HuH-7 (cell line): Measurements from ENCODE around the gene COL18A1.

ENCODE experiments used
- DNase-seq: peaks from one replicate; pipeline ENCODE4 v3.0.0; 2011; ENCODE audit warnings: low spot score

The COL18A1 gene

DNA sequence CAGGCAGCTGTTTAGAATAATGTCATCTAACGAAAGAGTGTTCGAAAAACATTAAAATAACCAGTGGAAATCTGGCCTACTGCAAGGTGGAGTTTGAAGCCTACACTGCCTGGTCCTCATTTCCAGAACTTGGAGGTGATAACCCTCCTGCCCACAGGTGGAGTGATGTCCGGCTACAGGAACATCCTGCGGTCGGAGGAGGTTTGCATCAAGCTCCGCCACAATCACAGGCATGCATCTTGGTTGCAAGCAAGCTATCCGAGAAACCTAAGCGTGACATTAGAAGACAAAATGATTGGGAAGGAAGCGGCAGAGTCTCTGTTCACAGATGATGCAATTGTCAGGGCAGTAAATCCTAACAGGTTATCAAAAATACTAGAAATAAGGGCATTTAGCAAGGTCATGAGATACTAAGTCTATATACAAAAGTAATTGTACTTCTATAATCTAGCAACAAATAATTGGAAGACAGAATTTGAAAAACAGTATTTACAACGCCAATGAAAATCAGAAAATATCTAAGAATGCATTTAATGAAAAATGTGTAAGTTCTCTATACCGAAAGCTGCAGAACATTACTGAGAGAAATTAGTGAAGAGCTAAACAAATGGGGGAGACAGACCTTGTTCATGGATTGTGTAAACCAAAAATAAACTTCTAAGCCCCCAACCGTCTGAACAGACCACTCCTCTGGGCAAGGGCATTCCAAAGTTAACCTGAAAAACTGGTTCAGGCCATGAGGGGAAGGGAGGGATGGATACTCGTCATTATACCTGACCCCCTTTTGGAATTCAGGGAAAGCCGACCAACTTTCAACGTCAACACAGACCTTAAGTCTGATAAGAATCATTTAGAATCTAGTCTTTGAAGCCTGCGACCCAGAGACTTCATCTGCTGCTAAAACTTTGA is 141.9 kb downstream of the COL18A1 start:
- DNase-seq: no peak

DNA sequence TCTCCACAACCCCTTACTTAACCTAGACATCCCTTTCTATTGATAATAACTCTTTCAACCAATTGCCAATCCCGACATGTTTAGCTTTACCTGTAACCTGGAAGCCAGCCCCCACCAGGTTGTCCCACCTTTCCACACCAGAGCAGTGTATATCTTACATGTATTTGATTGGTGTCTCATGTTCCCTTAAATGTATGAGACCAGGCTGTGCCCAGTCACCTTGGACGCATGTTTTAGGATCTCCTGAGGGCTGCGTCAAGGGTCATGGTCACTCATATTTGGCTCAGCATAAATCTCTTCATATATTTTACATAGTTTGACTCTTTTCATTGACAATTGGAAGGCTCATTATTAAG is 142.6 kb downstream of the COL18A1 start:
- no peak for DNase-seq

DNA sequence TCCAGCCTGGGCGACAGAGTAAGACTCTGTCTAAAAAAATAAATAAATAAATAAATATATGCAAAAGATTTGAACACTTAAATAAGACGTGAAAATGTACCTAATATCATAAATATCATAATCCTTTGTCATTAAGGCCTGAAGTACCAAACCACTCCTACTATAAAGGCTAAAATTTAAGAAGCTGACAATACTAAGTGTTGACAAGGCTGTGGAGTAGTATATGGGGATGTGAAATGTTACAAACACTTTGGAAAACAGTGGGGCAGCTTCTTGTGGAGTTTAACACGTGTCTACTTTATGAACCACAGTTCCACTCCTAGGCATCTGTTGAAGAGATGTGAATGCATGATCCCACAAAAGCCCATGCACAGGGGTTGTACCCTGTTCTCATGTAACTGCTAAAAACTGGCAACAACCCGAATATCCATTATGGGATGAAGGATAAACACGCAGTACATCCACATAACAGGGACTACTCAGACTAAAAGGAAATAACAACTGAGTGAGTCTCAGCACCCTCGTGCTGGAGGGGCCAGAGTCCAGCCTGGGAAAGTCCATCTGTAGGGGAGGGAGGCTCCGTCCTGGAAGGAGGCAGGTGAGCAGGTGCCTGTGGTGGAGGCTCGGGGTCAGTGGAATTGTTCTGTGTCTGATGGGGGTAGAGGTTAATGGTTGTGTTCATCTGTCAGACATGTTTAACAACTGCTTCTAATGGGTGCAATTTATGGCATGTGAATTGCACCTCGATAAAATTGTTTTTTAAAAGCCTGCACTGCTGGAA is 143.9 kb downstream of the COL18A1 start:
- no peak for DNase-seq

DNA sequence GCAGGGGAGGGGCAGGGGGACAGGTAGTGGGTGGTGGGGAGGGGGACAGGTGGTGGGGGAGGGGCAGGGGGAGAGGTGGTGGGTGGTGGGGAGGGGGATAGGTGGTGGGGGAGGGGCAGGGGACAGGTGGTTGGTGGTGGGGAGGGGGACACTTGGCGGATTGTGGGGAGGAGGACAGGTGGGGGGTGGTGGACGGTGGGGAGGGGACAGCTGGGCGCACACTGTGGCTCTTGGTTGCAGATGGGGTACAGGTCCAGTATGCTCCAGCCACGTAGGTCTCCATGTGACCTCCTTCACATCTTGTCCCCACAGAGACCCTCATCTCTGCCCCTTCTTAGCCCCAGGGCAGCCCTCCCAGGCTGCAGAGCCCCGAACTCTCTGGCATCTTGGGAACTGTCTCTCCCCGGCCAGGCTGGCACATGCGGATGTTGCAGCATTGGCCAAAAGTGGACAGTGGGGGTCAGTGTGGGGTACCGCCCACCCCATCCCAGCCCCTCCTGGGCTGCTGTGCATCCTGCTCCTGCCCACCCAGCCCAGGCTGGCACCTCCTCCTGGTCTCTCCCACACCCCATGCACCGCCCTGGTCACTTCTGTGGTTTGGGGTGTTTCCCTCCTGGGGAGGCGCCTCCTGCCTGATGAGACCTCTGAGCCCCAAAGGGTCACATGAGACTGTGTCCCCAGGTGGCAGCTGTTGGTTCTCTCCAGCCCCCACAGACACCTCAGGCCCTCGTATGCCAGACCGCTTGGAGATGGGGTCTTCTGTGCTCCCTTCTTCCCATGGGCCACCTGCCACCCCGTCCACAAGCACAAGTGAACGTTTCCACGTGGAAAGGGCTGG is 144.9 kb downstream of the COL18A1 start:
- DNase-seq: no peak

- no peak for DNase-seq
Measured at GRCh38 chr21:45550522-45551210, 145.7 kb downstream of the COL18A1 start.

DNA sequence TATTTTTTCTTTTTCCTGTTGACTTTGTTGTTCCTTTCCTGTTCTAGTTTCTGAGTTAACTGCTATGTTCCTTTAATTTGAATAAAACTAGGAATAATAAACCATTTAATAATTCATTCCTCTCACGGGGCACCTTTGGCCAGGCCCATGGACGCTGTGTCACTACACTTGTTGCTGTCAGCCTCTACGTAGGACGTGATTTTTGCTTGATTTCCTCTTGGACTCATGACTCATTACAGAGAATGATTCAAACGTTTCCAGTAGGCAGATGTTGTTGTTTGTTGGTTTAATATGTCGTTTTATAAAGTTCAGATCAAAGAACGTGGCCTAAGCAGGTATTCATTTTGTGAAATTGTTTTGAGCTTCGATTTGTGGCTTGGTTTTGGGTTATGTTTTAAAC is 146.4 kb downstream of the COL18A1 start:
- DNase-seq: no peak

DNA sequence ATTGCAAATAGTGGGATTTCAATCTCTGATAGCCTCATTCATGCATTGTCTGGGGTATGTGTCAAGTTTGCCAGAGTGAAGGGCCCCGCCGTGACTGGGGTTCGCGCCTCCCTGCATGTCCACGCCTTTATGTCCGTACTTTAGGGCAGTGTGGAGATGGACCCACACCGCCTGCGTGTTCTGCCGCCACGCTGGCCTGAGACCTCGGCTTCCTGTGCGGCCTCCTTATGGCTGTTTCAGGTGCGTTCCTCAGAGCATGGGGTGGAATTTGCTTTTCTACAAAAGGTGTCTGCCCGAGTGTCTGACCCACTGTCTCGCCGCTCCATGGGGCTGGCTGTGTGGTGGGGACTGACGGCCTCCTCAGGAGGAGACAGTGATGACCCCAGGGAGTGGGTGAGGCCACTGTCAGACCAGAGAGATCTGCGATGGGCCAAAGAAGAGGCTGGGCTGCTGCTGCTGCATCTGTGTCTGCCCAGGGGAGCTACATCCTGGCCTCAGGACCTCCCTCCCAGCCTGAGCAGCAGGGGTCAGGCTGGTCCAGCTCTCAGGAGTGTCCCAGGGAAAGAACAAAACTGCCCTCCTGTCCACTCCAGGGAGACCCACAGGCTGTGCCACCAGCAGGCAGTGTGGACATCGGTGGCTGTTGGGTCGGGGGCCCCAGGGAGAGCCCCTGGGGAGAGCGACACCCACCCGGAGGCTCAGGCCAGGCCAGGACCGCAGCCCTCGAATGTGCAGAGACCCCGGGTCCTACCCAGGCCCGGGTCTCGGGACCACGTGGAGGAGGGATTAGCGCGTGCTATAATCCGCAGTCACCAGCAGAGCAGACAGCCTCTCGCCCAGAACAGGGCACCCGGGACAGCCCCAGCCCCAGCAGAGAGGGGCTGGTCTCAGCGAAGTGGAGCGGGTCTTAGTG is 147.1 kb downstream of the COL18A1 start:
- DNase-seq: no peak

GRCh38 chr21:45552696-45553391 is 147.9 kb downstream of the COL18A1 start:
- no peak for DNase-seq

DNA sequence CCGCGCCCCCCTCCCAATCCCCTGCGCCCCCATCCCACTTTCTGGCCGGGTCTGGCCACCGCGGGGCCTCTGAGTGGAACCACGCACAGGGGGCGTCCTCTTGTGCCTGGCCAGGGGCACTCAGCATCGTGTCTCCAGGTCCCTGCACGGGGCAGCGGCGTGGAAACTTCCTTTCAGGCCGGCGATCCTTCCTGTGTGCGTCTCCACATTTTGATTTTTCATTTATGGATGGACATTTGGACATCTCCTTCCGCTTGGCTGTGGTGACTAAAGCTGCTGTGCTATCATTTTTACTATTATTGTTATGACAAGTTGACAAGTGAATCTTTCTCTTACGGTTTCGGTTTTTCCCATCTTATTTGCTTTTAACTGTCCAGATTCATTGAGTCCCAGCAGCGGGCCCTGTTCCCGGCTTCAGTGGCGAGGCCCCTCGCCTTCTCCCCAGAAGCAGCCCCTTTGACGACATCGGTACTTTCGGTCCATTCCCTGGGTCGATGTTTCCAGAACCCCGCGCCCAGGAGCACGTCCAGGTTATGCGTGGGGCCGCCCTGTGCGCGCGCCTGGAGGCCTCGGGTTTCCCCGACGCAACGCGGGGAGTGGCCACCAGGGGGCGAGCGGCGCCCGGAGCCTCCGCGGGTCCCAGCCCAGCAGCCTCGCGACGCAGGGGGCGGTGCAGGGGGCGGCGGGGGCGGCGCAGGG is 149.7 kb downstream of the COL18A1 start:
- peak; percentile 81 for DNase-seq

- DNase-seq: peak; percentile 77
Measured at GRCh38 chr21:45555251-45555556, 150.2 kb downstream of the COL18A1 start.

- DNase-seq: peak; percentile 98
Measured at GRCh38 chr21:45555557-45556301, 150.8 kb downstream of the COL18A1 start.

- DNase-seq: no peak
Measured at GRCh38 chr21:45556302-45556644, 151.3 kb downstream of the COL18A1 start.

DNA sequence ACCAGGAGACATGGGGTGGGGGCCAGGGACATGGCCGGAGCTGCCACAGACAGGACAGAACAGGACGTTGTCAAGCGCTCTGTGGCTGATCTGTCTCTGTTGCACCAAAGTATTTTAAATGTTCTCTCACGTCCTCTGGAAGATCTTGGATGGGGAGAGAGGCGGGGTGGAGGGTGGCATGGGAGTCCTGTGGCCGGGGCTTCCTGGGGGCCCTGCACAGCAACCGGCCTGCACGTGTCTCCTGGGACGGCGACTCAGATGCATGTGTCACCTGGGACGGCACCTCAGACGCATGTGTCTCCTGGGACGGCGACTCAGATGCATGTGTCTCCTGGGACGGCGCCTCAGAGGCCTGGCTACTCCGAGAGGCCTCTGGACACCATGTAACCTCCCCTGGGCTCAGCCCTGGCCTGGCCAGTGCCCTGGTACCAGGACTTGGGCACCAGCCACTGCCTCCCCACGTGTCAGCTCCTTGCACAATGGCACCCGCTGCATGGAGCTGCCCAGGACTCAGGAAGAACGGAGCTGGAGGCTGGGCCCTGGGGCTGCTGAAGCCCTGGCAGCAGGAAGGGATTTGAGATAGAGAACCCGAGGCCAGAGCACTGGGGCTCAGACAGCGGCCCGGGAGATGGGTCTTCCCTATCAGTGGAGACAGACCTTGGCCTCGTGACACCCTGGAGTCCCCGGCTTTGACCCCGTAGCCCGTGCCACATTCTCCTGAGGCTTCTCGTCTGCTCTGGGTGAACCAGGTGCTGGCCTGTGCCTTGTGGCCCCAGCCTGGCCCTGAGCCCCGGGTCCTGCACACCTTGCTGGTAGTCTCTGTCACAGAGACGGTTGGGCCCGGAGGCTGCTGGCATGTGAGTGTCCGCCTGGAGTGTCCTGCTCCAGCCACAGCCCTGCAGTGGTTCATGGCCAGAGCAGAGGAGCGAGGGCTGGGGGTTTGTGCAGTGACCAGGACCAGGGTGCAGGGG is 152.0 kb downstream of the COL18A1 start:
- no peak for DNase-seq

DNA sequence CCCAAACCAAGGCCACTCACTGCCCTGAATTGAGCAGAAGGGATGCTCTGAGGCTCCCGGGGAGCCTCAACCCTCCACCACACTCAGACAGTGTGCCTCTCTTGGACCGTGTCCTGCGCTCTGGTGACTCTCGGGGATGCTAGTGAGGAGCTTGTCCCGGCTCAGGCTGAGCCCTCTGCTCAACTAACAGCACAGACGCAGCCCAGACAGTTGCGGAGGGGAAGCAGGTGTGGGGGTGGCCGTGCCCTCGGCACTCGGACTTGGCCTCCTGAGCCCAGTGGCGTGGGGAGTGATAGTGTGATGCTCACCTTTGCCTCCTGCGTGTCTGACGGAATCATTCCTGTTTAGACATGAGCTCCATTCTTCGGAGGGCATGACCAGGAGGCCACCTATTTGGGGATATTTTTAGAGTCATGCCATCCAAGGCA is 152.7 kb downstream of the COL18A1 start:
- no peak for DNase-seq

- DNase-seq: no peak
Measured at GRCh38 chr21:45558044-45558721, 153.2 kb downstream of the COL18A1 start.

DNA sequence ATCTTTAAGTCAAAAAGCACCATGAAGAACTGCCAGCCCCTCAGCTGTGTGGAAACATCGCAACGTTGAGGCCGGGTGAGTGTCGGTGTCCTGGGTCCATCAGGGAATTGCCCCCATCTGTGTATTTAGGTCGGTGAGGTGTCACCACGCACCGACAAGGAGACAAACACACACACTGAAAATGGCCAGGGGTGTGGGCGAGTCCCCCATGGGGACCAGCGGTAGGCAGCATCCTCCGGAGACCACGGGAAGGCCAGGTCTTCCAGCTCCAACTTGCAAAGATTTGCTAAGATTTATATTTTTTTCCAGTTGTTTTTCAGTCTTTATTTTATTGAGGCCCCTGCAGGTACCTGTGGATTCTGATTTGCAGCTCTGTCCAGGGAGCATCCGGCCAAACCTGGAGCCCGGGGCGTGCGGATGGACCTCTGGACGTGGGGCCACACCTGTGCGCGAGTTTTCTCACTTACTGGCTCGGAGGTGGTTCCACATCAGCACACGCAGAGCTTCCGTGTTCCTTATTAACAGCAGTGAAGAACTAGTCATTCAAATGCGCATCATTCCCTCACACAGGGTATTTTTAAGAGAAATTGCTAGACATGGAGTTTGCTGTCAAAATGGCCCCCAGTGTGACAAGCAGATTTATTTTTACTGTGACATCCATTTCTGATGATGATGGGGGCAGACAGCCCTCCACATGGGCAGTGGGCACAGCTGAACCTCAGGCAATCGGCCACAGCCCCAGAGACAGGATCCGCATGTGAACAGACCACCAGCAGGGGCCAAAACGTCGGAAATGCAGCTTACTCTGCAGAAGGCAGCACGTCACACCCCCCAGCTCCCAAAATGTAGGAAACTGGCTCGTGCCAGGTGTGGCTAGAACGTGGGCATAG is 154.5 kb downstream of the COL18A1 start:
- DNase-seq: no peak
